NOMO-1 treated with DMSO at 0.1 percent for 48 hours (cell line): ENCODE data around the gene CATSPER1.

Experiments
- DNase-seq: peaks from one replicate; lab custom pipeline; 2025; ENCODE audit not compliant: unreplicated experiment; lab: John Stamatoyannopoulos, UW

Gene CATSPER1

DNA sequence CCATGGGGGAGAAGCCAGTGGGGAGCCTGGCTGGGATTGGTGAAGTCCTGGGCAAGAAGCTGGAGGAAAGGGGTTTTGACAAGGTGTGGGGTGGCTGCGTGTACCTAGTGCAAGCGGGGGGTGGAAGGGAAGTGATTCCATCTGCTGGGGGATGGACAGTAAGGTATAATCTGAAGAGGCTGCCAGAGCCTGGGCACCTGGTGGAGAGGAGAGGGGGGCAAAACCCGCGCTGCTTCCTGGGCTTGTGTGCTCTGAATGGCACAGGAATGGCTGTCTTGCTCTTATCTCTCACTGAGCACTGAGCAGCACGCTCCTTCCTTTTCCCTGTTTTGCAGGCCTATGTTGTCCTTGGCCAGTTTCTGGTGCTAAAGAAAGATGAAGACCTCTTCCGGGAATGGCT is 23.0 kb downstream of the CATSPER1 start:
- no peak for DNase-seq

DNA sequence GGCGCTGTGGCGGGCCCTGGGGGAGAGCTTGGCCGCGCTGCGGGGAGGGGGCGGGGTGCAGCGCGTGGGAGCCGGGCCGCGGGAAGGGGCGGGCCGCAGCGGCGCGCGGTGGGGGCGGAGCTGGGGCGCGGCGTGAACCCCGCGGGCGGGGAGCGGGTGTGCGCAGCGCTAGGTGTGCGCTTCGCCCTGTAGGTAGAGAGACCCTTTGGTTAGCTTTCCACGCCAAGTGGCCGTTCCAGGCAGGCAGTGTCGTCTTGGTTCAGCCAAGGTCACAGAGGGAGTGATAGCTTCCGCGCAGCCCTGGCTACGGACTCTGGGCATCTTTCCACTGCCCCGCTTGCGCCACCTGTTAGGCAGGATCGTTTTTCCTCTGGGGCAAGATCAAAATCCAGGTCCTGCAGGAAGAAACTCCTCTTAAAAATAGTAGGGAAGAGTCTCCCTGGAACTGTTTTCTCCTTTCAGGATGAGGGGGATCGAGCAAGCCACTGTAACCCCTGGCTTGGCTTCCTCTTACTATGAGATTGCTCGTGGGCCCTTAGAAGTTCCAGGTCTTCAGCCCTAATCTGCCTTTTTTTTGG is 23.5 kb downstream of the CATSPER1 start:
- peak; percentile 51 for DNase-seq

DNA sequence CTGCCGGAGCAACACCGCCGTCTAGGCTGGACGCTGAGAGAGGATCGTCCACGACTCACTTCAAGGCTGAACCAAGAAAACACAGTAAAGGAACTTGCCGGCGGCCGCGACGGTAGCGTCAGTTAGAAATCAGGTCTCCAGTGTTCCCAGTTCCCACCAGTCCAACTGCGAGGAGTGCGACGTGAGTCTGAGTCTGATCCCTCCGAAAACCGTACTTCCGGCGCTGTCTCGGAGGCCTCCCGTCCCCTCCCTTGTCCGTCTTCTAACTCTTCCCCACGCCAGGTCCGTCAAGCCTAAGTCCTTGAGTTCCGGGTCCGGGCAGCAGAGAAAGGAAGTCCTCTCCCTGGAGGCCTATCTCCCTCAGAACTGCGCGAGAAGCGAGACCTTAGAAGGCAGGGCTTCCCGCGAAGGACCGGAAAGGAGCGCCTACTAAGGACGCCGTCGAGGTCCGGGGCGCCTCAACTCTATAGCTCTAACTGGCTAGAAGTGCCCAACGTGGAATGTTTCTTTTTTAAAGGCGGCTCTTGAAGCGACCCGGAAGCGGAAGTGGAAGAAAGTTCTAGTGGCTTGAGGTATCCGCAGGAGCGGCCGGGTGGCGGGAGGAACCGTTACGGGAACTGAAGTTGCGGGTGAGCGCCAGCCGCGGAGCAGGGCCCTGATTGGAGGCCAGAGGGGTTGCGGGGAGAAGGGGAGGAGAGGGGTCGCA is 24.2 kb downstream of the CATSPER1 start, which contains the start of the genes BANF1 and EIF1AD:
Gene BANF1, plus strand, starts transcription at position 562 of the 706 bp plus-strand sequence. CDS start 748 bp downstream, outside the sequence.
Gene EIF1AD, minus strand, starts transcription at position 216 of the 706 bp plus-strand sequence. CDS start 1,768 bp downstream, outside the sequence.
- peak; percentile 100 for DNase-seq

DNA sequence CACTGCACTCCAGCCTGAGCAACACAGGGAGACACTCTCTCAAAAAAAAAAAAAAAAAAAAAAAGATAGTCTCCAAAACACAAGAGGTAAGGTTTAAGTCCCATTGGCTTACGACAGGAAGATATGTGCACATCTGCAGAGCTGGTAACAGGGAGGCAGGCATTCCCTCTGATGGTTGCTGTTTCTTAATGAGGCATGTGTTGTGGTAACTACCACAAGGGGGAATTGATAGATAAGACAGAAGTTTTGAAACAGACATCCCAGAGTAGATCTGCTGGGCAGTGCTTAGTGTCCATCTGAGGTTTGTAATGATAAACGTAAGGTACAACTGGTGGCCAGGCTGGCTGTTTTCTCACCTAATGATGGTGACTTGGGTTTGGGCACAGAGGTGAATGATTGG is 29.0 kb downstream of the CATSPER1 start:
- DNase-seq: no peak

DNA sequence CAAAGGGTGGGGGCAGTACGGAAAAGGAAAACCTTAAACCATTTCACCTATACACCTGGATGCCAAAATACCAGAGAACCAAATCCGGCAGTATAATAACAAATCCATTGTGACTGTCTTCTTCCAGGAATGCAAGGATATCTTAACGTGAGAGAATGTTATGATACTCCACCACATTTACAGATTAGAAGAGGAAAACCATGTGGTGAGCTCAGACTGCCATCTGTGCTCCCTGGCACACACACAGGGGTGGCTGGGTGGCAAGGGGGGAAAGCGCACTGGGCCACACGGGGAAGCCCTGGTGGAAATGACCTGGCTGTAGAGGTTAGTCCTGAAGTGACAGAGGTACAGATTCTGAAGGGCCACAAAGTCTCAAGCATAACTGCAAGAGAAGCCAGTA is 34.2 kb downstream of the CATSPER1 start:
- DNase-seq: no peak

DNA sequence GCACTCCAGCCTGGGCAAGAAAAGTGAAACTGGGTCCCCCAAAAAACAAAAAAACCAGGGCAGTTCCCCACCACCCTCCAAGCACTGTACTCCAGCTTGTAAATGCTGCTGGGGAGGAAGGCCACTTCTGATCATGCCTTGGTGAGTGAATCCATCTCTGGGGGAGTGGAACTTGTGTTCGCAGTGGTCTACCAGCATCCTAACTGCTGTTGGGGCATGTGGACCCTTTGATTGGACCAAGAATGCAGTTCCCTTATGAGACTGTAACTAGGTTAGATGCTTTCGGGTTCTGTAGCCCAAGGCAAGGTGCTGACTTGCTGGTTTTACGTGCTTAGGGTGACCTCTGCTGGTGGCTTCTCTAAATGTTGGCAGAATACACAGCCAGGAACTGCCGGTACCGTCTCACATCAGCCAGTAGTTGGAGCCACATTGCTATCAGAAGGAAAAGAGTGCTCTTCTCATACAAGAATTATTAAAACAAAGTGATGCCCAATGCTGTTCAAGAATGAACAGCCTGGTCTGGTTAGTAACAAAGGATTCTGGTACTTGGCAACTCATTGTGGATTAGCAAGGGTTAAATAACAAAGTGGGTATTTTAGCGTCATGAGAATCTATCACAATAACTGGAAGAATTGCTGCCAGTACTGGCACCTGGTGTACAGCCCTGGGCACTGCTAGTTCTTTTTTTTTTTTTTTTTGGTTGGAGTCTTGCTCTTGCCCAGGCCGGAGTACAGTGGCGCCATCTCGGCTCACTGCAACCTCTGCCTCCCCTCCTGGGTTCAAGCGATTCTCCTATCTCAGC is 37.3 kb downstream of the CATSPER1 start:
- DNase-seq: peak; percentile 95

DNA sequence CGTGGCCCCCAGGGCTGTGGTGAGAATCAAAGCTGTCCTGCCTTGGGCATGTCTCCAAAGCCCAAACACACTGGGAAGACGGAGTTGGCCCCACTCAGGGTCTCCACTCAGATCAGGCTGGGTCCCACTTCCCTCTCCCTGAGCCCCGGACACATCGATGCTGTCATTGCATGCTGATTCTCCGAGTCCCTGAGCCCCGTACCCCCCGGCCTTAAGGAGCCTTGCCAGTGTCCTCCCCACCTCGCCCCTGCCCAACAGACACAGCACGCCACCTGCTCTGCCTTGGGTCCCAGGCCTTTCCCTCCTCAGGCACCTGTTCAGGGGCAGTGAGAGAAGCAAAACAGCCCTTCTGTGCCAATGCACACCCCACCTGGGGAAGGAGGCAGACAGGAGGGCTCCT is 38.9 kb downstream of the CATSPER1 start:
- DNase-seq: no peak

DNA sequence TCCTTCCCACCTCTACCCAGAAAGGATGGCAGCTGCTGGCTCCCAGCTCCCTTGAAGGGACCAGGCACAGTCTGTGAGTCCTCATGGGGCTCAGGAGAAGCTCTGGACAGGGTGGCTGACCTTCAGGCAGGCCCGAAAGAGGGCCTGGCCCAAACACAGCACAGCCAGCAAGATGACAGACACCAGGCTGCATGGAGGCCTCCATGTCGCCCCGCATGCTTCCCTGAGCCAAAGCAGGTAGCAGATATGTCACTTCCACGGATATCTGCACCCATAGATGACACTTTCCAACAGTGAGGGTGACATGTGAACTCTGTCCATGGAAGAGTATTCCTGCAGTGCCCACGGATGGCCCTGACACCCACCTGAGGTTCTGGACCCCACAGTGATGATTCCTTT is 42.7 kb downstream of the CATSPER1 start:
- no peak for DNase-seq

DNA sequence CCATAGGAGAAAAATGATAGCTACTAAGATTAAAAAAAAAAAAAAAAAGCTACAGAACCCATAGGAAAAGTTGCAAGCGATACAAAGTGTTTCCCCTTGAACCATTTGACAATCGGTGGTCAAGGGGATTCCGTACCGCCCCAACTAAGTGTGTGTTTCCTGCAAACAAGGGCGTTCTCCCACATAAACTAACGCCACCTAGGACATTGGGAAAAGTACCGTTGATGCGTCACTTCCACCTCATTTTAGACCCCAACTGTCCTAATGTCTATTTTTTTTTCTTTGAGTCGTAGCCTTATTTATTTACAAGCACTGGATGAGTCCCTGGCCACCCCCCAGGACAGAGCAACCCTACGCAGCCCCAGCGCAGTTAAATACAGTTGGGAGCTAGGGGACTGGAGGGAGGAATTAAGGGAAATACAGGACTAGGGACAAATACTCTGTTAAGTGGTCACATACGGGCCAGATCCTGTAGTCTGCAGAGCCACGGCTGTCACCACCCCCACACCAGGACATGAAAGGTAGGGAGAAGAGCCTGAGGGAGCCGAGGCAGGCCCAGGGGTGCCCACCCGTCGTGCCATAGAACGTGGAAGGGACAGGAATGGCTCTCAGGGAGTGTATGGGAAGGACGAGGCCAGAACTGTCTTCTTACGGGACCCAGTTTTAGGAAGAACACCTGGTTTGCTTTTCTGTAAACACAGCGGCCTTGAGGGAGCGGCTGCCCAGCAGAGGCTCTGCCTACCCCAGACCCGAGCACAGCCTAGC is 43.3 kb downstream of the CATSPER1 start:
- no peak for DNase-seq

DNA sequence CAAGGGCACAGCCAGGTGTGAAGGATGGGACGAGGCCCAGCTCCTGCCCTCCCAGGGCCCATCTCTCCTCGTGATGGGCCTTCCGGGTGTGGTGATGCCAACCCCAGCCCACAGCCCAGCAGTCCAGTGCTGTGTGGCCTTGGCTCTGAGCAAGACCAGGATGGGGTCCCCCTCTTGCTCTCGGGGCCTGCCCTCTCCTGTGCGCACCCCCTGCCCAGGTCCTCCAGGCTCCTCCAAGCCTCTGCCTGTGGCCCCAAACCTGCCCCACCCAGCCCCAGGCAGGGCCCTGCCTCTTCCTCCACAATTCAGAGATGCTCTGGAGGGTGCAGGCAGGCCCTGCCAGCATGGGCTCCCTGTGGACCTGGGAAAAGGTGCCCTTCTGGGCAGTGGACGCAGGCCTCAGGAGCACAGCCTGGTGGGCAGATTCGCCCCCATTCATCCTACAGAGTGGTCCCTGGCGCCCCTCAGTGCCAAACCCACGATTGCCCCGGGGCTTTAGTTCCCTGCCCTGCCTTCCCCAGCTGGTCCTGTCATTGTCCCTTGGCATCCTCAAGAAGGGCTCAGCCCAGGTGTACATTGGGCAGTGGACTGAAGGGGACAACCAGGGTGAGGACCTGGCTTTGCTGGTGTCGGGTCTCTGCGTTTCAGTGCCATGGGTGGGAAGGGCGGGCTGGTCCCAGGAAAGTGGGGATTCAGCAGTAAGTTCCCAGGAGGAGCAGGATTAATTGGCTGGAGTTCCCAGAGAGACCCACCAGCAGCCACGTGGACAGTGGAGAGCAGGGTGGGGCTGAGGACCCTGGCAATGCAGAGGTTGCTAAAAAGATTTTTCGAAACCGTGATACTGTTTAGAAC is 44.1 kb downstream of the CATSPER1 start:
- no peak for DNase-seq

DNA sequence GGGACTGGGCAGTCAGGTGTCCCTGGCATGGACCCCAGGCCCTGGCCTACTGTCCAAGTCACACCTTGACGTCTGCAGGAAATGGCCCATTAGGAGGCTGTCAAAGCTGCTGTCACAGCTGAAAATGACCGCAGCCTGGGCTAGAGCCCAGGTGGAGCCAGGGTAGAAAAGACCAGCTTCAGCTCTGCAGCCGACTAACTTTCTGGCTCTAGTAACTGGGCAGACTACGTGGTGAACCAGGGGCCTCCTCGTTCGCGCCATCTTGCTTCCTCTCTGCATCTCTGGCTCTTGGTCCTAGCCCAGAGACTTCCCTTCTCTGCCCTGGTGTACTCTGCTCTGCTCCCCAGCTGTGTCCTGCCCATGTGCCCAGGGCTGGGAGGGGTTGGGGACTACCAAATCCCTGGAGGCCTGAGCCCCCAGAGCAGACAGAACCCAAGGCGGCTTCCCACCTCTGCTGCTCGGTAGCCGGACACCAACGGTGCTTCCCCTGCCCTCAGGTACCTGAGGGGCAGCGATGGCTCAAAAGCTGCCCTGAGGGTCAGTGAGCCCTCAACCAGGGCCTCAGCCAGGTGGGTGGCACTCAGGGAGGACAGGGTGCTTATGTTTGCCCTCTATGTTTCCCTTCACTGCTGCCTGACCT is 45.1 kb downstream of the CATSPER1 start:
- DNase-seq: no peak

DNA sequence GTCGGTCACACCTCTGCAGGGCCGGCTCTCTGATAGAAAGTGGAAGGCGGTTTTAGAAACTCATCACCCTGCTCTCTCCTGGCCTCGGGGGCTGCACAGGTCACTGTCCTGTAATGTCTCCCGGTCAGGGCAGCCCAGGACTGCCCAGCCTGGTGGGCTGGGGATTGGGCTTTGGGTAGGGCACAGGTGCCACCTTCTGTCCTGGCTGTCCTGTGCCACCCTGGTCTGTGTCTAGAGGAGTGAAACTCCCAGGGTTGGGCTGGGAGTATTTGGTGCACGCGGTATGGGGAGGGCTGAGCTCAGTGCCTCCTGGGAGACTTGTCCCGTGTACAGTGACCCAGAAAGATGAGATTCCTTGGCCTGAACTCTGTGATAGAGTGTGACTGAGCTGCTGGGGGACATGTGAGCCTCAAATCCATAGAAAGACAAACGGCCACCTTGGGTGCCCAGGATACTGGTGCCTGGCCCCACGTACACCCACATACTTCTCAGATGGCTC is 47.0 kb downstream of the CATSPER1 start:
- DNase-seq: no peak

DNA sequence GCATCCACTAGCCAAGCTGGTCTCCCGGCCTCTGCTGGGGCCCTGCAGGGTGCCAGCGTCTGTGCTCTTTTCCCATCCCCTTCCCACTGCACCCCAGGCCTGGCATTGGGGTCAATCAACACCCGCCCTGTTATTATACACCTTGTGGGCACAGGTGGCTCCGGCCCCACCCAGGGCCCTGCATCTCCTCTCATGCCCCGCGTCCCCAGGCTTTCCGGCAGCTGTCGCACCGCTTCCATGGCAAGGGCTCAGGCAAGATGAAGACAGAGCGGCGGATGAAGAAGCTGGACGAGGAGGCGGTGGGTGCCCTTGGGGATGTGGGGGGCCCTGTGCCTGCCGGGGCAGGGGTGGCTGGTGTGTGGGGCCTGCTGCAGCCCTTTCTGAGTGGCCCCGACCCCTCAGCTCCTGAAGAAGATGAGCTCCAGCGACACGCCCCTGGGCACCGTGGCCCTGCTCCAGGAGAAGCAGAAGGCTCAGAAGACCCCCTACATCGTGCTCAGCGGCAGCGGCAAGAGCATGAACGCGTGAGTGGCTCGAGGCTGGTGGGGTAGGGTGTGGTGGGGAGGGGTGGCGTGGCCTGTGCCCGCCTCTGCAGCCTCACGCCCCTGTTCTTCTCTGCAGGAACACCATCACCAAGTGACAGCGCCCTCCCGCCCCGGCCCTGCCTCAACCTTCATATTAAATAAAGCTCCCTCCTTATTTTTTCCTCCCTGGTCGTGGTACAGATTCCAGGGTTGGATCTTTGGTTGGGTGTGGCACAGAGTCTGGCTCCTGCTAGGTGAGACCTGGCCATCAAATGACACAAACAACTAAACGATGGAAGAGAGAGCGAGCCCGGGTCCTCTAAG is 47.7 kb downstream of the CATSPER1 start:
- DNase-seq: no peak

DNA sequence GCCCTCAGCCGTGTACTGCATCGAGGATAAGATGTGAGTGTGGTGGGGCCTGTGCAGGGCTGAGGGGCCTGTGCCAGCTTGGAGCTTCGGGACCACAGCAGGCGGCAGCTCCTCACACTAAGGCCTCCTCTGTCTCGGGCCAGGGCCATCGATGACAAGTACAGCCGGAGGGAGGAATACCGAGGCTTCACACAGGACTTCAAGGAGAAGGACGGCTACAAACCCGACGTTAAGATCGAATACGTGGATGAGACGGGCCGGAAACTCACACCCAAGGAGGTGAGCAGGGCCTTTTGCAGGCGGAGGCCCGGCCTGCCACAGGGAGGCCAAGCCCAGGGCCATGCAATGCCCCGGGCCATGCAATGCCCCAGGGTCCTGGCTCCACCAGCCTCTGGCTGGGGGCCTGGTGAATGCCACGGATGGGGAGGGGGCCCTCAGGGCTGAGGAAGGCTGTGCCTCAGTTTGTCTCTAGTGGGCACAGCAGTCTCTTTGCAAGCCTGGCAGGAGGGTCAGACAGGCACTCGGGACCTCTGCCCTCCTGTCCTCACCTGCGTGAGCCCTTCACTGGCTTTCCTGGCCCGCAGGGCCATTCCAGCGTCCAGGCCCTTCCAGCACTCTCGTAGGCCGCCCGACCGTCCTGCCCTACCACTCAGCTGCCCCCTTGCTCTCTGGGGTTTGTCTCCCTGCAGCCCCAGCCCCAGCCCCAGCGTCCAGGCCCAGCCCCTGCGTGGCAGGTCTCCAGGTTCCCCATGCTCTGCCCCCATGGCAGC is 48.5 kb downstream of the CATSPER1 start:
- no peak for DNase-seq

DNA sequence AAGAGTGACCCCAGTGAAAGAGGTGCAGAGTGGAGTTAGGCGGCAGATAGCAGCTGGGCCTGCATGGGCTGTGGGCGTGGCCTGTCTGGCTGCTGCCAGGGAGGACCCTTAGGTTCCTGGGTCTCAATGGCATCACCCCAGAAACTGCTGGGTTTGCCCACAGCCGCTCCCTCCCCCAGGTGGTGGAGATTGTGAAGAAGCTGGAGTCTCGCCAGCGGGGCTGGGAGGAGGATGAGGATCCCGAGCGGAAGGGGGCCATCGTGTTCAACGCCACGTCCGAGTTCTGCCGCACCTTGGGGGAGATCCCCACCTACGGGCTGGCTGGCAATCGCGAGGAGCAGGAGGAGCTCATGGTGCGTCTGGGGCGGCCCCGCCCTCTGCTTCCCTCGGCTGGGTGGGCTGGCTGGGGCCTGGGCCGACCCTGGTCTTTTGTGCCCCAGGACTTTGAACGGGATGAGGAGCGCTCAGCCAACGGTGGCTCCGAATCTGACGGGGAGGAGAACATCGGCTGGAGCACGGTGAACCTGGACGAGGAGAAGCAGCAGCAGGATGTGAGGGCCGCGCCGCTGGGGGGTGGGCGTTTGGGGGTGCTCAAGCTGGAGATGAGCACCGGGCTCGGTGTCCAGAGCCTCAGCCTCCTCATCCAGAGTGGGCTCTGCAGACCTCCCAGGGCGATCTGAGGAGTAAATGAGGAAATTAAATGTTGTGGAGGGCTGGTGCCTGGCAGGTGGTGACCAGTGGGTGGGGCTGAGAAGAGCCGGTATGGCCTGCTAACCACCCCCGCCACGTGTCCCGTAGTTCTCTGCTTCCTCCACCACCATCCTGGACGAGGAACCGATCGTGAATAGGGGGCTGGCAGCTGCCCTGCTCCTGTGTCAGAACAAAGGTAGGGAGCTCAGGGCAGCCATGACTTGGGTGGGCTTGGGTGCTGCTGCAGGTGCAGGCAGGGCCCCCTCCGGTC is 49.8 kb downstream of the CATSPER1 start:
- DNase-seq: no peak

DNA sequence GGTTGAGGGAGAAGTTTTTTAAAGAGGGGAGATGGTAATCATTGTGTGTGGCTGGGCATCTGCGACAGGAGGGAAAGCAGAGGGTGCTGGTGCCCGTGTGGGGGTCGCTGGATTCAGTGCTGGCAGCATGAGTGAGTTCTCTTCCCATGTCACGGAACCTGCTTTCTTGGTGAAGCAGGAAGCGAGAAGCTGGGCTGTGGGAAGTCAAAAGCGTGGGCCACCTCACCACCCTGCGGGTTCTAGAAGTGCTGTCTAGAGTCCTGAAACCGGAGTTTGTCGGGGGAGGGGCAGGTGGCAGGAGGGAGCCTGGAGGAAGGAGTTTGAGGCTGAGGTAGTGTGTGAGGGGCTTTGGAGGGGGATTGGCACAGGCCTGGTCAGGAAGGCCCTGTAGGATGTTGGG is 50.5 kb downstream of the CATSPER1 start:
- no peak for DNase-seq
